ENCODE results near the gene PRKCE.

DNA sequence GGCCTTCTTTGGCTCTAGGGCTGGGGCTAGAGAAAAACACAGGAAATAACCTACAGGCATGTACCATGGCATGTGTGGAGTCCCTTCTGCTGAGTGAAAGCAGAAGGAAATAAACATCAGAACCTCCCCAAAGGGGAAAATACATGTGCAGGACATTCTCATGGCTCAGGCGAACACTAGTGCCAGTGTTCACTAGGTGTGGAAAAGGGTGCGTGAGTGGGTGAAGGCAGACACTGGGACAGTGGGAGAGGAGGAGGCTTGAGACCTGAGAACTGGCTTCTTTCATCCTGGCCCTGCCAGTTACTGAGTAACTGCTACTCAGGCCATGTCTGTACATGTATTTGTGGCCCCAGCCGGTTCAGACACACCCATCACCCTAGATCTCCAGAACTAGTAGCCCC lies 268.2 kb downstream of the PRKCE start:
- TF ChIP-seq POLR2A (IDR thresholded peaks at IDR 0.05): no peak
- TF ChIP-seq CTCF (IDR thresholded peaks at IDR 0.05): no peak
